ENCODE measurements around the gene PRR36. TPM values are rescaled to one million over a fixed set of nuclear protein-coding genes. Genes with fewer than 3 reads are reported as not detected.

Gene PRR36
- total RNA-seq, 4 donors from 2014 or later: 0.72 to 0.93 (median 0.83) TPM

- no peak for DNase-seq (ENCODE audit: low spot score in 2 of 2)
- intact Hi-C loops (cut with DNase I; ENCODE audit: low total_unique reads): no loop called here
- 83 to 89% methylated on average over 16 of the region's 16 CpGs for WGBS, 2 donors
- no peak for TF ChIP-seq CTCF (IDR thresholded peaks at IDR 0.05)
- H3K4me3 ChIP-seq (ENCODE audit: low read depth, poor library complexity, severe bottlenecking): no peak overlapping the region
Observed at GRCh38 chr19:7887408-7888144, 13.4 kb upstream of the PRR36 start.

GRCh38 chr19:7885818-7886217 lies 11.6 kb upstream of the PRR36 start:
- H3K4me3 ChIP-seq (ENCODE audit: low read depth, poor library complexity, severe bottlenecking): no peak overlapping the region
- 91 to 92% methylated on average over 8 of the region's 8 CpGs for WGBS, 2 donors
- TF ChIP-seq CTCF (IDR thresholded peaks at IDR 0.05): no peak
- TF ChIP-seq POLR2A (IDR thresholded peaks at IDR 0.05): no peak
- no peak for DNase-seq (ENCODE audit: low spot score in 2 of 2)
- intact Hi-C loops (cut with DNase I; ENCODE audit: low total_unique reads): no loop called here

GRCh38 chr19:7883796-7884570 lies 9.8 kb upstream of the PRR36 start:
- no peak for DNase-seq (ENCODE audit: low spot score in 2 of 2)
- no peak for TF ChIP-seq CTCF (IDR thresholded peaks at IDR 0.05)
- TF ChIP-seq POLR2A (IDR thresholded peaks at IDR 0.05): no peak
- no peak overlapping the region for H3K4me3 ChIP-seq (ENCODE audit: low read depth, poor library complexity, severe bottlenecking)
- intact Hi-C loops (cut with DNase I; ENCODE audit: low total_unique reads): loop anchor here (5.0 kb wide), 1 partner anchor 1287 kb away; no protein-coding TSS in a partner anchor
- 65 to 70% methylated on average over 2 of the region's 2 CpGs for WGBS, 2 donors

GRCh38 chr19:7883105-7883504 lies 8.9 kb upstream of the PRR36 start:
- no peak for DNase-seq (ENCODE audit: low spot score in 2 of 2)
- no peak for TF ChIP-seq CTCF (IDR thresholded peaks at IDR 0.05)
- no peak for TF ChIP-seq POLR2A (IDR thresholded peaks at IDR 0.05)
- 73 to 86% methylated on average over 4 of the region's 4 CpGs for WGBS, 2 donors
- no peak overlapping the region for H3K4me3 ChIP-seq (ENCODE audit: low read depth, poor library complexity, severe bottlenecking)
- intact Hi-C loops (cut with DNase I; ENCODE audit: low total_unique reads): loop anchor here (5.0 kb wide), 1 partner anchor 1286 kb away; no protein-coding TSS in a partner anchor

- no peak for DNase-seq (ENCODE audit: low spot score in 2 of 2)
- TF ChIP-seq POLR2A (IDR thresholded peaks at IDR 0.05): no peak
- TF ChIP-seq CTCF (IDR thresholded peaks at IDR 0.05): no peak
- intact Hi-C loops (cut with DNase I; ENCODE audit: low total_unique reads): loop anchor here (5.0 kb wide), 1 partner anchor 1285 kb away; no protein-coding TSS in a partner anchor
- no peak overlapping the region for H3K4me3 ChIP-seq (ENCODE audit: low read depth, poor library complexity, severe bottlenecking)
- WGBS, 2 donors: 88 to 95% methylated on average over 3 of the region's 3 CpGs
Observed at GRCh38 chr19:7881910-7882309, 7.7 kb upstream of the PRR36 start.
